HL-60/S4 (cell line): ENCODE data around the gene ASB1.

ENCODE experiments used
- in situ Hi-C: fragments of 300-500 bp; cut with MboI; formaldehyde crosslinking; loops from 2 replicates; pipeline ENCODE4 v1.14.3; 2022; ENCODE audit warnings: low sequenced_read_pairs

Gene ASB1

DNA sequence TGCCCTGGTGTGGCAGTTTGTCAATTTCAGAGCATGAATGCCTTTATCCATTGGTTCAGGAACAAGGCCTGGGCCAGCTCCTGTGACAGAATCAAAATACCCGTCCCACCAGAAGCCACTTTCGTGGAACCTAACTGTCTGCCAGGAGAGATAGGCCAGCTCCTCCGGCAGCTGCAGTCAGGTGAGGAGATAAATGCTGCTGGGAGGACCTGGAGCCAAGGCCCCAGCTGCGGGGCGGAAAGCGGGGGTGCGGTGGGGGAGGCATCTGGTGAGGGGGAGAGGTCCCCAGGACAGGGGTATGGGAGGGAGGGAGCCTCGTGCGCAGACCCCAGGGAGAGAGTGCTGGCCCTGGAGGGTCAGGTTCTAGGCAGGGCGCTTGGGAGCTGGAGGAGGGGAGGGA, 4.4 kb upstream of the ASB1 start:
- in situ Hi-C loops, result no loop called here

DNA sequence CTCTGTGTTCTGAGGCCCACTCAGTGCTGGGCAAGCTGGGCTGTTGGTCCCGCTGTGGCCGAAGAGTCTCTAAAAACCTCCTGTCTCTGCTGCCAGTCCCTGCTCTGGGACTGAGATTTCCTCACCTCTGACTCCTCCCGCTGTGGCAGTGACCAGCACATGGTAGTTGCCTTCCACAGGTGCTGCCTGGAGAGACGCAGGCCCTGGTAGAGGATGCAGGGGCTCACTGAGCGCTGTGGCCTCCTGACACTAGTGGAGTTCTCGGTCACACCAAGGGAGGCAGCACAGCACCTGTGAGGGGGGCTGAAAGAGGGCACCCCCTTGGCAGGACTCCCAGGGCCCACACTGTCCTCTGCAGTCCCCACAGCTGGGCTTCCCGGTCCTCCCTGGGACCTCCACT, 3.8 kb upstream of the ASB1 start:
- in situ Hi-C loops, result no loop called here

DNA sequence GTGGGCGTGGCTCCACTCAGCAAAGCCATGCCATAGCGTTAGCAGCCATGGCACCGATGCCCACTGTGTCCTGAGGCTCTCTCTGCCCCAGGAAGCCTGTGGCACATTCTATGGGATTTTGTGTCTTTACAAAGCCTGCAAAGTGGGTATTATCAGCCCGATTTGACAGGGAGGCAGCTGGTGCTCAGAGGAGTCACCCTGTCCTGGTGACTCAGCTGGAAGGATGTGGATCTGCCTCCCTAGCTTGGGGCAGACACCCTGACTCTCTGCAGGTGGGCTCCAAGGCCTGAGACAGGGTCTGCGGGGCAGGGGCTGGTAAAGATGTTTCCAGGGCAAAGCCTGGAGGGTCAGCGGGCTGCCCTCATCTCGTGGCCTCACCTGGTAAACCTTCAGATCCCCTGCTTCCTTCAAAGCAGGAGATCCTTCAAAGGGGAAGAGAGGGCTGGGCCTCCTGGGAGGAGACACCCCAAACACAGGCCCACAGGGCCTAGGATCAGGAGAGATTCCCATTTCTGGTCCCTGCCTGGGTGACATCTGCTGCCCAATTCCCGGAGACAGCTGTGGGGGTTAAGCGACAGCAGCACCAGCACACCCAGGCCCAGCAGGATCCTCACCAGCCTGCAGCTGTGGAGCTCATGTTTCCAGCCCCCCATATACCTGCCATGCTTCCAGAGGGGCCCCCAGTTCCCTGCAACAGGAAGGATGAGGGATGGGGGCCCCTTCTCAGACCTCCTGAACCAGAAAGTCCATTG, 3.0 kb upstream of the ASB1 start:
- in situ Hi-C loops, result no loop called here

DNA sequence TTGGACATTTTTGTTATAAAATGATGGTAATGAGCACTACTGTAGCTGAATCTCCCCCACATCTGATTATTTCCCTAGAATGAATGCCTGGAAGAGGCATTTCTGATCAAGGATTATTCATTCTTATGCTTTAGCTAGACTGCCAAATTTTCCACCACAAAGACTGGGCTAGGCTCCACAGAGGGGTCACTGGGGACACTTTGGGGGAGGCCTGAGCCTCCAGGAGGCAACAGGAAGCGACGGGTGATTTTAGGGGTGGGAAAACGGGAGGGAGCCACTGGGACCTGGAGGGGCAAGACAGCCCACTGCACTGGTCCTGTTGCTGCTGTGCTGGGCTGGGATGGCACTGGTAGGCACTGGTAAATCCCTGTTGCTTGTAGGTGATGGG, 2.4 kb upstream of the ASB1 start:
- in situ Hi-C loops, result no loop called here

DNA sequence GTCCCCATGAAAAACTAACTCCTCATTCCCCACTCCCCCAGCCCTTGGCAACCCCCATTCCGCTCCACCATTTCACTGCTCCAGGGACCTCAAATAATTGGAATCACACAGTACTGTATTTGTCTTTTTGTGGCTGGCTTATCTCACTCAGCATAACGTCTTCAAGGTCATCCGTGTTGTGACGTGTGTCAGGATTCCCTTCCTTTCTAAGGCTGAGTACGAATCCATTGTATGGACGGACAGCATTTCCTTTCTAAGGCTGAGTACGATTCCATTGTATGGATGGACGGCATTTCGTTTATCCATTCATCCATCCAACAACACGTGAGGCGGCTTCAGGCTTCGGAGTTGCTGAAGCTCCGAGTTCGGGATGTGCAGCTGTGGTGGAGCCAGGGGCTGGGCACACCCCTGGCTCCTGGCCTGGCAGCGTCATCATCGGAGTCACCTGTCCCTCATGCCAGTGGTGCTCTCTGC, 1.2 kb upstream of the ASB1 start:
- in situ Hi-C loops, result no loop called here

DNA sequence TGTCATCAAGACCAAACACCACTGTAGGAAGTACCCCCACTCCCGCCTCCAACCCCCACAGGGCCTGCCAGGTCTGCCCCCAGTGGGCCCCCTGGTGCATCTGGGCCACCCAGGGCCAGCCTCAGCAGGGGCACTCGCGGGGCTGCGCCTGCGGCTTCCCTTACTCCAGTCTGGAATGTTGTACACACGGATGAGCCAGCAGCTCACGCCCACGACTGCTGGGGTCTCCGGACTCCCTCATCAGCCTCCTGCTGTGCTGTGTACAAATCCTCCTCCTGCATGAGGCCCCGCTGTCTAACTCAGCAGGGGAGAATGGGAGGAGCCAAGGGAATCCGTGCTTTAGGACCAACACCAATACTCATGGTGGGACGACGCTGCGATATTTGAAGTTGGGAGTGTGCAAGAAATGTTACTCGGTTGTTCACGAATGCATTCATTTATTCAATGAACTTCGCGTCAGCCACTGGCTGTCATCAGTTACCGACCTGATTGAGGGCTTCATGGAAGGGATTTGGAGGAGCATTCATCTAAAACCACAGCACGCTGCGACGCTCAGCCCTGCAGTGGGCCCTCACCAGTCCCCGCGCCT, 654 bp upstream of the ASB1 start:
- in situ Hi-C loops, result no loop called here

DNA sequence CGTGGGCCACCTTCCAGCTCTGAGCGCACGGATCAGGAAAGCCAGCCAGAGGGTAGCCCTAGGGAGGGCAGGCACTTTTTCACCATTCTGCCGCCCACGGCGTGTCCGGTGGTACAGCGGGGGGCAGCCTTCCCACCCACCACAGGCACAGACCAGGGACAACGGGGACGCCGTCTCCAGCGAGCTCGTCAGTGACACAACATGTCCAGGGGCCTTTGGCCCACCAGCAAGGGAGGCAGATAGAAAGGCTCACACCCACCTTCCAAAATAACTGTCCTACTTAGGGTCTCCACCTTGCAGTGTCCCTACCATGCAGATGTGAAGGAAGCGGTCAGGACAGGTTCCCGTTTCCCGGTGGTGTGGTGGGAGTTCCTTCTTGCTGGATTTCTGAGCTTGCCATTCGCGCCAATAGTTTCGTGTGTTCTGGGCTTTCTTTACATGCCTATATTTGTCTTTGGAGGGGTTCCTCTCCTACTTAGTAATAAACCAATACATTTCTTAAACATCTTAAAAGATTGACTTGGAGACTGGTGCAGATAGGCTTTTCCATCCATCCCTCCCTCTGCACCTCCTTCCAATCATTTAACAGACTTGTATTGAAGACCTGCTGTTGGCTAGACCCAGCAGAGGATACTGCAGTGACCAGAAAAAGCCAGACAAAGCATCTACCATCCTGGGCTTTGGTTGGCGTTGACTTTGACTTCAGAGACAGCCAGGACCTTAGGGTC, 872 bp downstream of the ASB1 start:
- in situ Hi-C loops, result no loop called here

DNA sequence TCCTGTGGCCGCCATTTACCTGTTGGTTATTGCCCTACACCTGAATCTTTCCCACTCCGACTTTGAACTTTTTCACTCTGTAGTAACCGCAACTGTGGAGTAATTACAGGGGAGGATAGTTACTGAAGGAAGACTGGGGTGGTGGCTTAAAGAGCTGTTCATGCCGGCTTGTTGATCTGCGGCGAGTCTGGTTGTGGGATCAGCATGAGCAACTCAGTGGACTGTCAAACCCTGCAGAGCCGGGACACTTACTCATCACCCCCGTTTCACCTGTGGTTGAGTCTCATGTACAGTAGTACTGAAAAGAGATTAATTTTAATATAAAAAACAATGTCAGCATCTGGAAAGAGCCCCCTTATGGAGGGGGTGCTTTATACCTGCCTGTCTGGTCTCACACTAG, 2.1 kb downstream of the ASB1 start:
- in situ Hi-C loops, result no loop called here

DNA sequence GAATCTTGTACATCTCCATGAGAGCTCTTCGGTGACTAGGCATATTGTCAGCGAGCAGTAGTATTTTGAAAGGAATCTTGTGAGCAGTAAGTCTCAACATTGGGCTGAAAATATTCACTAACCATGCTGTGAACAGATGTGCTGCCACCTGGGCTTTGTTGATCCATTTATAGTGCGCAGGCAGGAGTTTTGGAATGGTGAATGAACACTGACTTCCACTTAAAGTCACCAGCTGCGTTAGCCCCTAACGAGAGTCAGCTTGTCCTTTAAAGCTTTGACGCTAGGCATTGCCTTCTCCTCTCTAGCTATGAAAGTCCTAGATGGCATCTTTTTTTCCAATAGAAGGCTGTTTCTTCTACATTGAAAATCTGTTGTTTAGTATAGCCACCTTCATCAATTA, 4.1 kb downstream of the ASB1 start:
- in situ Hi-C loops, result no loop called here

DNA sequence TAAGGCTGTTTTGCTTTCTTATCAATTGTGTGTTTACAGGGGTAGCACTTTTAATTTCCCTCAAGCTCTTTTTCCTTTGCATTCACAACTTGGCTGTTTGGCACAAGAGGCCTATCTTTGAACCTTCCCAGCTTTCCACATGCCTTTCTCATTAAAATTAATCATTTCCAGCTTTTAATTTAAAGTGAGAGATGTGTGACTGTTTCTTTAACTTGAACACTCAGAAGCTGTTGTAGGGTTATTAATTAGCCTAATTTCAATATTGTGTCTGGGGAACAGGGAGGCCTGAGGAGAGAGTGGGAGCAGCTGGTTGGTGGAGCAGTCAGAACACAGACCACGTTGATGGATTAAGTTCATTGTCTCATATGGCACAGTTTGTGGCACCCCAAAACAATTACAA, 4.7 kb downstream of the ASB1 start:
- in situ Hi-C loops, result no loop called here

DNA sequence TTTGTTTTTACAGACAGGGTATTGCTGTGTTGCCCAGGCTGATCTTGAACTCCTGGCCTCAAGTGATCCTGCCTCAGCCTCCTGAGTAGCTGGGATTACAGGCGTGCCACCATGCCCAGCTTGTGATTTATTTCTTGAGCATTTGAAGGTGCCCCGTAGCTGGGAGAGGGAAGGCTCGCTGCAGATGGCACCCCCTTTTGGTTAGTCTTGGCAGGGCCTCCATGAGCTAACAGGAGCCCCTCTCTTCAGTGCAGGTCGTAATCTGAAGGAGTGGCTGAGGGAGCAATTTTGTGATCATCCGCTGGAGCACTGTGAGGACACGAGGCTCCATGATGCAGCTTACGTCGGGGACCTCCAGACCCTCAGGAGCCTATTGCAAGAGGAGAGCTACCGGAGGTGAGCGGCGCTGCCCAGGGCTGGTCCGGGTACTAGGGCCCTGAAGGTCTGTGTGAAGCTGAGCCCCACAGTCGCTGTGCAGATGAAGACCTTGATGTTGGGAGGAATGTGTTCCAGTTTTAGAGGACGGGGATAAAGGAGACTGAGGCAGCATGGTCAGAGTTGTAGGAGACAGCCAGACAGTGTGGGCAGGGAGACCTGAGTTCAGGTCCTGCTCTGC, 6.7 kb downstream of the ASB1 start:
- in situ Hi-C loops, result no loop called here

DNA sequence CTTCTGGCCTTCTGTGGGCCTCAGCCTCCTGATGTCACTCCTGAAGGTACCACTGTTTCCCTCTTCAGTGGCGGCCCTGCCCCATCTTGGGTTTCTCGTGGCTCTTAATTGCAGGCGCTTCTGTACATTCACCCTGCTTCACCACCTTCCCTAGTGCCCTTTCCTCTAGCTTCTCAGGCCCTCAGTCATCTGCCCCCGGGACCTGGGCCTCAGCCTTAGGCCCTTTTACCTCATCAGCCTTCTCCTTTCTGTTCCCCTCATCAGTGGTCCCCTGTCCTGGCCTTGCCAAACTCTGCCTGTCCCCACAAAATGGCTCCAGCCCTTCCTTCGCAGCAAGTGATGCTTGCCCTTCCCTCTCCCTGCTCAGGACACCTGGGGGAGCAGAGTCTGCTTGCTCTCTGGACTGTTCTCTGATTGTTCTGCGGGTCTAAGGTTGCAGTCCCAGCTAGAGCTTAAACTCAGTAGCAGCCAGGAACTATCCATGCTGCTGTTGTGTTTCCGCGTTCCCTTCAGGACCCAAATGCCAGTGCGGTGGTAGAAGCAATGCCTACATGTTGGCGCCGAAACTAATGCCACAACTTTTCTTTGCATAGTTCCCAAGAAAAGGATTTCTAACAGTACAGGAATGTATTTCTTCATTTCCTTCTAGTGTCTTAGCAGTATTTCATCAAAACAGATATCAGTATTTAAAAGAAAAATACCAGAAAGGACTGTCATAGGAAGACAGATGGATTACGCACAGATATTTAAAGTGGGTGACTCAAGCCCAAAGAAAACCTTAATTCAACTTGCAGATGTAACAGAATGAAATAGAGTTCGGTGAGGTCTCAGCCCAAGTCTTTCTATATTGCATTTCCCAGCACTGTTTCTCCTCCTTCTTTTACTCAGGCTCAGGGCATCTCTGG, 7.5 kb downstream of the ASB1 start:
- in situ Hi-C loops, result no loop called here

DNA sequence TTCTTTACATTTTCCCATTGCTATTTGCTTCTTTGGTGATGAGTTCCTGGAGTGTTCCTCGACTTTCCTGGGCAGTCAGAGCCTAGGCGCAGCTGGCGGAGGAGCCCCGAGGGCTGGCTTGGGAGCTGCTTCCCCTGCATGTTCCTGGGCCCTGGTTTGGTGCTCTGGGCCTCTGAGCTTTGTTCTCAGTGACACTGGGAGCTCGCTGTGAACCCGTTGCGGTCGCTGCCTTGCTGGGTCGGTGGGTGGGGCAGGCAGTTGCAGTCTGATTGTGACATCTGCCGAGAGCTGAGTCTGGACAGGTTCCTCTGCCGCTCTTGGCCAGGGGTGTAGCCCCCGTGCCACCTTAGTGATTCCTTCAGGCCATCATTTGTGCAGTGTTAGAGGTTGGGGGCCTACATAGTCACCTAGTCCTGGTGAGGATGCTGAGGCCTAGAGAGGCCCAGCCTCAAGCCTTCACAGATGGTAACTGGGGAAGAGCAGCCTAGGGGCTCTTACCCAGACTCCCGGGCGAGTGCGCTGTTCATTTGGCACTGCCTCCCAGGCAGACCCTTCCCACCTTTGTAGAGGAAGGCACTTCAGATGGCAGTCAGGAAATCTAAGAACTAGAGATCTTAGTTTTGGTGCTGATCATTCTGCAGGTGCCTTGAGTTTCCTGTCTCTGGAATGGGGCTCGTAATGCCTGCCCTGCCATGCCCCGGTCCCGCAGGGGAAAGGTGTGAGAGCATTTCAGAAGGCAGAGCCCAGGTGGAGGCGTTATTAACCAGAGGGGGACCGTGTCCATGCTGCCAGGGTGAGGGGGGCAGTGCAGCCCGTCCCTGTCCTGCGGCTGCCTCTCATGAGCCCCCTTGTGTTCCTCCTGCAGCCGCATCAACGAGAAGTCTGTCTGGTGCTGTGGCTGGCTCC, 8.4 kb downstream of the ASB1 start:
- in situ Hi-C loops, result no loop called here

DNA sequence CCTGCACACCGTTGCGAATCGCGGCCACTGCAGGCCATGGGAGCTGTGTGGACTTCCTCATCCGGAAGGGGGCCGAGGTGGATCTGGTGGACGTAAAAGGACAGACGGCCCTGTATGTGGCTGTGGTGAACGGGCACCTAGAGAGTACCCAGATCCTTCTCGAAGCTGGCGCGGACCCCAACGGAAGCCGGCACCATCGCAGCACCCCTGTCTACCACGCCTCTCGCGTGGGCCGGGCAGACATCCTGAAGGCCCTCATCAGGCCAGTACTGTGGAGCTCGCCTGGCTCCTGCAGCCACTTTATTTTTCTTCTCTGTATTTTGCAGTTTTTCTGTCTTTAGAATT, 9.0 kb downstream of the ASB1 start:
- in situ Hi-C loops, result no loop called here

DNA sequence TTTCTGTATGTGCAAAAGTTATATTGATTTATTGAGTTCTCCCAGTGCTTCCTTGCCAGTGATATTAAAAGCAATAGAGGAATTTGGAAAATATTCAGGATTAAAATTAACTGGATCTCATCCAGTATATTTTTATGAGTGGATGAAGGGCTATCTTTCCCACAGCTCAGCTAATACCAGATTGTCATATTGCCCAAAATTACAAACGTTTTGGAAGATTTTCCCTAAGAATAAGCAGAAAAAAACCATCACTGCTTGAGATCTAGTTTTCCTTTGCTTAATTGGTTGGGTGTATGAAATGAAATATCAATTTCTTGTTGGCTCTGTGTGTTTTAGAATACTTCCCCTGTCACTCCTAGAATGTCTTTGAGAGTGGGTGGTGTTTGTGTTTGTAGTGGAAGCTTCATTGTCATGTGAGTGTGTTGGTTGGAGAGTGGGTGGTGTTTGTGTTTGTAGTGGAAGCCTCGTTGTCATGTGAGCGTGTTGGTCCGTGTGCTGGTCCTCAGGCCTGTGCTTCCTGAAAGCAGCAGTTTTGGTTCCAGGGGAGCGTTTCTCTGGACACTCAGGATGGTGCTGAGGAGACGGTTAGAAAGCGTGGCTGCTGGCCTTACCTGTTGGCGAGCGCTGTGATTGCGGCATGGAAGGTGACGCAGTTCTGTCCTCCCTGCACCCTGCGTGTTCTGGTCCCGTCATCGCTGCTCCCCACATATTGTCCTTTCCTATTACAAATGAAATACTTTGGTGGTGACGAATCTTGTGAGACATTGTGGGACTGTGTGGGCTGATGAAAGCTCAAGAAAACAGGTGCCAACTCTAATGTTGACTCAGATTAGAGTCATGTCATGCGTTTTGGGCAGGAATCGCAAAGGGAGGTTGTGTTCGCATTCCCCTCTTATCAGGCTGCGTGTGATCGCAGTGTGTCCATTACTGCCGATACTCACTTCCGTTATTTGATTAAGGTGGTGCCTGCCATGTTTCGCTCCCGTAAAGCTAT, 12.4 kb downstream of the ASB1 start:
- in situ Hi-C loops, result no loop called here

DNA sequence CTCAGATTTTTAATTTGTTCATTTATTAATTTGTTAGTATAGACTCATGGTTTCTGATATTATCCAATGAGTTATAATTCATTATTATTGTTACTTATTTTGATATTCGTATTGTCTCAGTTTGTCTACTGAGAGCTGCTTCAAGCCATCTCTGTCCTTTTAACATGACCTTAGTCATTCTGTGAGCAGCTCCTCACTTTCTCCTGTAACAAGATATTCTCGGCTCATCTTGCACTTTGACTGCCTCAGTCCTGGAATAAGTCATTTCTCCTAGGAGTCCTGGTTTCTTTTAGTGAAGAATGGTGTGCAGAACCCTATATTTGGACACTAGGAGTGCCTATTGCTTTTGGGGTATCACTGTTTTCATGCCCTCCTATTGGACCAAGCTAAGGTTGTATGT, 13.2 kb downstream of the ASB1 start:
- in situ Hi-C loops, result no loop called here

DNA sequence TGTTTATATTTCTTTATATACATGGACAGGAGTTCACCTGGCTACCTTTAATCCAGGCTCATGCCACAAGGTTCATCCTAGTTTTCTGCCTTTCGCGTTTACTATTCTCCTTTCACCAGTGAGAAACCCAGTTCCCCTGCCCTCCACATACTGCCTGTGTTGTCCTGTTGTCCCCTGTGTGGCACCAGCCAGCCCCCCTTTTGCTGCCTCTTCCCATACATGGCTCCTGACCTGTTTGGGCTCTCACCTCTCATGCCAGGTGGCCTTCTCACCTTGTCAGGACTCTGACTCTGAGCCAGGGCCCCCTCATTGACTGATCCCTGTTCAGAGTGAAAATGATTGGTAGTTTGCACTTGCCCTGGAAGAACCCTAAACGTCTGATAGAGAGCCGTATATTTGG, 13.6 kb downstream of the ASB1 start:
- in situ Hi-C loops, result no loop called here

DNA sequence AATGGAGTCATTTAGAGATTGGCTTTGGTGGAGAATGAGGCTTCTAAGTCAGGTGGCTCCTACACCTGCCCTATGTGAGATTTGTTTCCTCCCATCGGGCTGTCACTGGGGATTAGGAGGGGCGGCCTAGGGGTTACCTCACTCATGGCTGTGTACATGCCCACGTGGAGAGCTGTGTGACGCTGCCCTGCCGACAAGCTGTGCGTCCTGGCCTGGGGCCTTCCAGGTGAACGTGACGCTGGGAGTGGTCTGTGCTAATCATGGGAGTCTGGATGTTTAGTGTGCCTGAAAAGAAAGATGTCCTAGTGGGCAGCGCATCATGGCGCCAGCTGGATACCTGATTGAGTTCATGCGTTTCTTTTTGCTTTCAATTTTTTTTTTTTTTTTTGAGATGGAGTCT, 14.0 kb downstream of the ASB1 start:
- in situ Hi-C loops, result no loop called here
